Sigmoid colon (tissue), 7 donors: ENCODE data around the gene DGLUCY. TPM values are rescaled to one million over a fixed set of nuclear protein-coding genes. Genes with fewer than 3 reads are reported as not detected.

ENCODE experiments used
- DNase-seq: peaks from one replicate; pipeline ENCODE4 v3.0.0-alpha.2; 2019
- H3K27ac ChIP-seq, 4 donors: fragments of 200-600 bp; sonication (generic); one replicate each; pipeline ENCODE4 v1.5.1; 2016 to 2019; ENCODE audit warnings: mild to moderate bottlenecking in 1 of 4
- H3K27me3 ChIP-seq, 3 donors: fragments of 200-600 bp; sonication (generic); one replicate each; pipeline ENCODE4 v1.5.1; 2019; ENCODE audit warnings: mild to moderate bottlenecking in 1 of 3
- H3K36me3 ChIP-seq, 4 donors: fragments of 200-600 bp; sonication (generic); one replicate each; pipeline ENCODE4 v1.5.1; 2016 to 2019
- H3K4me1 ChIP-seq, 4 donors: fragments of 200-600 bp; sonication (generic); one replicate each; pipeline ENCODE4 v1.5.1; 2017 to 2019
- H3K4me3 ChIP-seq, 4 donors: fragments of 200-600 bp; sonication (generic); one replicate each; pipeline ENCODE4 v1.5.1; 2017 to 2019; ENCODE audit warnings: mild to moderate bottlenecking in 2 of 4, moderate library complexity in 1 of 4
- H3K9me3 ChIP-seq, 4 donors: fragments of 200-600 bp in 3 of 4; sonication (generic) in 3 of 4; one replicate each; pipeline versions ENCODE4 v1.5.1 to v1.6.1; 2013 to 2019
- EP300 ChIP-seq, 4 donors: sonication (generic); formaldehyde crosslinking; IDR thresholded peaks; one replicate each; pipeline ENCODE4 v1.6.1; 2017; ENCODE audit warnings: antibody characterized with exemption in 4 of 4
- POLR2A ChIP-seq, 2 donors: fragments of 450-650 bp; IDR thresholded peaks; one replicate each; pipeline ENCODE4 v1.6.1; 2016; ENCODE audit warnings: antibody characterized with exemption in 2 of 2, mild to moderate bottlenecking in 2 of 2, moderate library complexity in 2 of 2
- POLR2AphosphoS5 ChIP-seq, 4 donors: sonication (generic); formaldehyde crosslinking; IDR thresholded peaks; one replicate each; pipeline ENCODE4 v1.6.1; 2017; ENCODE audit warnings: antibody characterized with exemption in 4 of 4
- WGBS, 2 donors: extraction: QIAGEN DNeasy Blood & Tissue Kit; methylation state at CpG; one replicate each; pipeline ENCODE4 v1.1.7; 2013; 5-methylcytosine and 5-hydroxymethylcytosine counted together
- intact Hi-C: fragments of 100-400 bp; cut with DNase I; formaldehyde crosslinking; loops from one replicate; pipeline ENCODE4 v1.15.1; 2023
- polyA plus RNA-seq, 3 donors: library from polyadenylated mRNA; stranded (reverse); fragments of 200-250 nt; gene quantifications; one replicate each; pipeline ENCODE4 v1.2.3, GENCODE V29; 2013
- total RNA-seq, 4 donors: library from RNA; depleted of rRNA; stranded (reverse); fragments of >200 nt; gene quantifications; one replicate each; pipeline ENCODE4 v1.1.0, GENCODE V29; 2016
- TF ChIP-seq, protein P1 (sequence below), 4 experiments: fragments of 450-650 bp in 3 of 4; fragments of 200-600 bp in 1 of 4; IDR thresholded peaks; one replicate each; pipeline ENCODE4 v1.5.1; 2016 to 2019; ENCODE audit warnings: antibody characterized with exemption in 4 of 4, mild to moderate bottlenecking in 3 of 4, moderate library complexity in 2 of 4
- donor health status: healthy with polysubstance abuse.
- donor health status: Bipolar disorder and iron deficiency.
- donor health status: healthy.

The DGLUCY gene
- total and polyA plus RNA-seq, 7 donors = 14.4 to 99.4 (median 49.8) TPM

DNA sequence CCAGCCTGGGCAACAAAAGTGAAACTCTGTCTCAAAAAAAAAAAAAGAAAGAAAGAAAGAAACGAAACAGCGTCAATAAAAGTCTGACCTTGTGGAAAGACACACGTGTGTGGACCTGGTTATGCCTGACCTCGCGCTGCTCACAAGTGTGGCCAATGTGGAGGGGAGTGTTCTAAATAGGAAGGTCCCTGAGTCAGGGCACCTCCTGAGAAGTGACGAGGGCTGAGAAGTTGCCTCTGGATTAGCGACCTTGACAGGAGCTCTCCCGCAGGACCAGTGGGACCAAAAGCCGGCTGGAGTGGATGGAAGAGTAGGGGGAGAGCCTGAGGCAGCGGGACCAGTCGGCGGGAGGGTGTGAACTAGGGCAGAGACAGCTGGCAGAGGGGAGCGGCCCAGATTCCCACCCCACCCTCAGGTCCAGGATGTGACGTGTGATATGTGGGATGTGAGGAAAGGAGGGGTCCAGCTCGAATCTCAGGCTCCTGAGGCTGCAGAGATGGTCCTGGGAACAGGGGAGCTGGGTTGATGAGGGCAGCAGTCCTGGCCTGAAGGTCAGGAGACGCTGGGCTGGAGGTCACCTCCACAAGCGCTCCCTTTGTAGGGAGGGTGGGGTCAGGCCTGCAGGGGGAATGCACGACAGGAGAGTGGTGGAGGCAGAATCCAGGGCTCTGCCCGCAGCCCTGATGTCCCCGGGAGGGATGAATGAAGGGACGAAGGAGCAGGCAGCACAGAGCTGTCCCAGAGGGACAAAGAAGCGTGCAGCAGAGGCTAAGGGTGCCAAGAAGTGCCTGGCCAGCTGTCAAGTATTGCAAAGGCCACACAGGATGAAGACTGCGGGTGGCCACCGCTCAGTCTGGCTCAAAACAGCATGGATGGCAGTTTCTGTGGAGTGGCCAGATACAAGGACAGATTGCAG lies 155.5 kb downstream of the DGLUCY start:
- no peak overlapping the region for H3K4me3 ChIP-seq
- 34 to 66% methylated on average over 24 of the region's 24 CpGs for WGBS, 2 donors
- TF ChIP-seq POLR2A (IDR thresholded peaks at IDR 0.05) (no peak), EP300 (IDR thresholded peaks at IDR 0.05) (no peak), POLR2AphosphoS5 (IDR thresholded peaks at IDR 0.05) (no peak)
- TF ChIP-seq, protein P1, sequence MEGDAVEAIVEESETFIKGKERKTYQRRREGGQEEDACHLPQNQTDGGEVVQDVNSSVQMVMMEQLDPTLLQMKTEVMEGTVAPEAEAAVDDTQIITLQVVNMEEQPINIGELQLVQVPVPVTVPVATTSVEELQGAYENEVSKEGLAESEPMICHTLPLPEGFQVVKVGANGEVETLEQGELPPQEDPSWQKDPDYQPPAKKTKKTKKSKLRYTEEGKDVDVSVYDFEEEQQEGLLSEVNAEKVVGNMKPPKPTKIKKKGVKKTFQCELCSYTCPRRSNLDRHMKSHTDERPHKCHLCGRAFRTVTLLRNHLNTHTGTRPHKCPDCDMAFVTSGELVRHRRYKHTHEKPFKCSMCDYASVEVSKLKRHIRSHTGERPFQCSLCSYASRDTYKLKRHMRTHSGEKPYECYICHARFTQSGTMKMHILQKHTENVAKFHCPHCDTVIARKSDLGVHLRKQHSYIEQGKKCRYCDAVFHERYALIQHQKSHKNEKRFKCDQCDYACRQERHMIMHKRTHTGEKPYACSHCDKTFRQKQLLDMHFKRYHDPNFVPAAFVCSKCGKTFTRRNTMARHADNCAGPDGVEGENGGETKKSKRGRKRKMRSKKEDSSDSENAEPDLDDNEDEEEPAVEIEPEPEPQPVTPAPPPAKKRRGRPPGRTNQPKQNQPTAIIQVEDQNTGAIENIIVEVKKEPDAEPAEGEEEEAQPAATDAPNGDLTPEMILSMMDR (IDR thresholded peaks at IDR 0.05) = no peak
- H3K36me3 ChIP-seq = no peaks in the 10 kb centered on the region
- no peak for DNase-seq
- intact Hi-C loops = no loop called here
- H3K27ac ChIP-seq = no peak overlapping the region
- H3K4me1 ChIP-seq = peaks cover 0 to 26% (median 20%) of the 10 kb centered on the region in 4 donors
- H3K9me3 ChIP-seq = no peaks in the 10 kb centered on the region
- H3K27me3 ChIP-seq = no peaks in the 10 kb centered on the region

DNA sequence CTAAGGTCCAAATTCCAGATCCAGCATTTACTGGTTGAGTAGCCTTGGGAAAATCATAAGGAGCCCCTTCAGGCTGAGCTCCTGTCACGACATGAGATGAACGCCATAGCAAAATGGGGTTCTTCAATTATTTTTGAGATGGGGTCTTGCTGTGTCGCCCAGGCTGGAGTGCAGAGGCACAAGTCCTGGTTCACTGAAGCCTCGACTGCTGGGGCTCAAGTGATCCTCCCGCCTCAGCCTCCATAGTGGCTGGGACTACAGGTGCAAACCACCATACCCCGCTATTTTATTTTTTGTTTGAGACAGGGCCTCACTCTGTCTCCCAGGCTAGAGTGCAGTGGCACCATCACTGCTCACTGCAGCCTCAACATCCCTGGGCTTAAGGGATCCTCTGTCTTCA lies 156.3 kb downstream of the DGLUCY start:
- H3K27me3 ChIP-seq = no peaks in the 10 kb centered on the region
- H3K4me3 ChIP-seq = no peak overlapping the region
- TF ChIP-seq POLR2A (IDR thresholded peaks at IDR 0.05) = no peak
- TF ChIP-seq EP300 (IDR thresholded peaks at IDR 0.05) = no peak
- TF ChIP-seq POLR2AphosphoS5 (IDR thresholded peaks at IDR 0.05) = no peak
- TF ChIP-seq, protein P1 (IDR thresholded peaks at IDR 0.05) = no peak
- H3K27ac ChIP-seq = no peak overlapping the region
- no peaks in the 10 kb centered on the region for H3K36me3 ChIP-seq
- intact Hi-C loops = no loop called here
- no peak for DNase-seq
- H3K9me3 ChIP-seq = no peaks in the 10 kb centered on the region
- 96 to 97% methylated on average over 6 of the region's 6 CpGs for WGBS, 2 donors
- H3K4me1 ChIP-seq = peaks cover 0 to 19% (median 11%) of the 10 kb centered on the region in 4 donors

DNA sequence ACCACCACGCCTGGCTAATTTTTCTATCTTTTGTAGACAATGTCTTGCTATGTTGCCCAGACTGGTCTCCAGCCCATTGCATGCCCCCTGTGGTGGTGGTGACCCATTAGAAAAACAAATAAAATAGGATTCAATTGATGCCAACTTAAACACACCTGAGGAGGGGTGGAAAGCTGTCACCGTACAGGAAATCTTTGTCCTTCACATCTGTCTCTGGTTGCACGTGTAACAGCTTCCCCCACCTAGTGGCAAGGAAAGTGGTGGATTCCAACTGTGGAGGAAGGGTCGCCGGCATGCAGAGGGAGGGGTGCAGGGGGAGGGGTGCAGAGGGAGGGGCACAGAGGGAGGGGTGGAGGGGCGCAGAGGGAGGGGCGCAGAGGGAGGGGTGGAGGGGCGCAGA lies 156.7 kb downstream of the DGLUCY start:
- Histone ChIP-seq H3K9me3 (no peaks in the 10 kb centered on the region), H3K27ac (no peak overlapping the region), H3K4me3 (no peak overlapping the region), H3K4me1 (peaks cover 0 to 15% (median 7%) of the 10 kb centered on the region in 4 donors), H3K36me3 (no peaks in the 10 kb centered on the region), H3K27me3 (no peaks in the 10 kb centered on the region)
- 53 to 70% methylated on average over 7 to 8 of the region's 8 CpGs for WGBS, 2 donors
- DNase-seq = no peak
- intact Hi-C loops = no loop called here
- TF ChIP-seq POLR2A (IDR thresholded peaks at IDR 0.05) (no peak), EP300 (IDR thresholded peaks at IDR 0.05) (no peak)
- TF ChIP-seq, protein P1 (IDR thresholded peaks at IDR 0.05) = no peak

DNA sequence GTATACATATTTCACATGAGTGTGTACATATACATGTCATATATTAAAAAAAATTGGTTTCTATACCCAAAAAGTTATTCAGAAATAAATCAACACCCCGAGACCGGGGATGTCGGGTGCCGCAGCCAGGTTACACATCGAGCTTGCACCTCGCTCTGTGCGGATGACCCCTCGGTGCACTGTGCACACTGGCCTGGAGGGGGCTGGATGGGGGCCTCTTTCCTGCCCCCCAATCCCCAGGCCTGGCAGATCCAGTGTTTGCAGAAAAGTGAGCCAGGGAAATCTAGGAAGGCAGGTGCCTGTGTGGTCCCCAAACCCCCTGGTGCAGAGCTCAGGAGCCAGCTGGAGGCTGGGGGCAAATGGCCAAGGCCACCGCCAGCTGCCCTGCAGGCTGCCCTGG lies 157.8 kb downstream of the DGLUCY start:
- H3K36me3 ChIP-seq = no peaks in the 10 kb centered on the region

More for the DNA sequence above, 157.8 kb downstream of the DGLUCY start:
- H3K27me3 ChIP-seq = no peaks in the 10 kb centered on the region
- TF ChIP-seq, protein P1 (IDR thresholded peaks at IDR 0.05) = no peak
- TF ChIP-seq POLR2AphosphoS5 (IDR thresholded peaks at IDR 0.05) (no peak), EP300 (IDR thresholded peaks at IDR 0.05) (no peak), POLR2A (IDR thresholded peaks at IDR 0.05) (no peak)
- peaks cover 0 to 16% (median 8%) of the 10 kb centered on the region in 4 donors for H3K4me1 ChIP-seq
- H3K27ac ChIP-seq = no peak overlapping the region
- H3K4me3 ChIP-seq = no peak overlapping the region
- intact Hi-C loops = no loop called here
- 93 to 96% methylated on average over 9 of the region's 9 CpGs for WGBS, 2 donors
- no peak for DNase-seq
- no peaks in the 10 kb centered on the region for H3K9me3 ChIP-seq
